GM03348 (cell line): Measurements from ENCODE around the gene NINJ2.

Source experiments
- DNase-seq: peaks from one replicate; pipeline ENCODE4 v3.0.0; 2012; ENCODE audit warnings: low spot score

The NINJ2 gene

GRCh38 chr12:673849-674248, 10.6 kb upstream of the NINJ2 start:
- DNase-seq: no peak

GRCh38 chr12:669576-669945, 6.3 kb upstream of the NINJ2 start:
- no peak for DNase-seq

- DNase-seq: no peak
Observed at GRCh38 chr12:668090-668481, 4.8 kb upstream of the NINJ2 start.

GRCh38 chr12:666766-667308, 3.6 kb upstream of the NINJ2 start:
- no peak for DNase-seq

- no peak for DNase-seq
Observed at GRCh38 chr12:666066-666465, 2.8 kb upstream of the NINJ2 start.

- DNase-seq: no peak
Observed at GRCh38 chr12:664779-665092, 1.5 kb upstream of the NINJ2 start.

- no peak for DNase-seq
Observed at GRCh38 chr12:664075-664778, 982 bp upstream of the NINJ2 start.

- DNase-seq: peak; percentile 32
Observed at GRCh38 chr12:662566-663292, 516 bp downstream of the NINJ2 start.

- no peak for DNase-seq
Observed at GRCh38 chr12:661720-662486, 1.3 kb downstream of the NINJ2 start.

GRCh38 chr12:659090-659683, 4.1 kb downstream of the NINJ2 start:
- DNase-seq: no peak

GRCh38 chr12:650983-651382, 12.3 kb downstream of the NINJ2 start:
- no peak for DNase-seq

- no peak for DNase-seq
Observed at GRCh38 chr12:647385-648085, 15.7 kb downstream of the NINJ2 start.

GRCh38 chr12:646442-647384, 16.5 kb downstream of the NINJ2 start:
- peak; percentile 66 for DNase-seq

- peak; percentile 53 for DNase-seq
Observed at GRCh38 chr12:645563-646071, 17.6 kb downstream of the NINJ2 start.

- peak; percentile 41 for DNase-seq
Observed at GRCh38 chr12:644818-645552, 18.3 kb downstream of the NINJ2 start.

- DNase-seq: no peak
Observed at GRCh38 chr12:644303-644639, 19.0 kb downstream of the NINJ2 start.

GRCh38 chr12:643475-644302, 19.6 kb downstream of the NINJ2 start:
- DNase-seq: peak; percentile 33

- peak; percentile 95 for DNase-seq
Observed at GRCh38 chr12:642633-643474, 20.4 kb downstream of the NINJ2 start.
